Gastrocnemius medialis (tissue), 4 donors: ENCODE results near the gene FCN2.

ENCODE experiments used
- POLR2A ChIP-seq, 2 donors: fragments of 450-650 bp; IDR thresholded peaks; one replicate each; pipeline ENCODE4 v1.6.1; 2017; ENCODE audit warnings: antibody characterized with exemption in 2 of 2, mild to moderate bottlenecking in 2 of 2, moderate library complexity in 2 of 2
- TF ChIP-seq, protein P1 (sequence below), 5 experiments: fragments of 450-650 bp in 3 of 5; fragments of 200-600 bp in 2 of 5; sonication (generic) in 2 of 5; IDR thresholded peaks in 4 of 5; conservative IDR thresholded peaks in 1 of 5; 1 replicate in 4 of 5; 2 replicates in 1 of 5; pipeline ENCODE4 v1.5.1; 2016 to 2019; ENCODE audit warnings: antibody characterized with exemption in 5 of 5, mild to moderate bottlenecking in 3 of 5, moderate library complexity in 3 of 5

DNA sequence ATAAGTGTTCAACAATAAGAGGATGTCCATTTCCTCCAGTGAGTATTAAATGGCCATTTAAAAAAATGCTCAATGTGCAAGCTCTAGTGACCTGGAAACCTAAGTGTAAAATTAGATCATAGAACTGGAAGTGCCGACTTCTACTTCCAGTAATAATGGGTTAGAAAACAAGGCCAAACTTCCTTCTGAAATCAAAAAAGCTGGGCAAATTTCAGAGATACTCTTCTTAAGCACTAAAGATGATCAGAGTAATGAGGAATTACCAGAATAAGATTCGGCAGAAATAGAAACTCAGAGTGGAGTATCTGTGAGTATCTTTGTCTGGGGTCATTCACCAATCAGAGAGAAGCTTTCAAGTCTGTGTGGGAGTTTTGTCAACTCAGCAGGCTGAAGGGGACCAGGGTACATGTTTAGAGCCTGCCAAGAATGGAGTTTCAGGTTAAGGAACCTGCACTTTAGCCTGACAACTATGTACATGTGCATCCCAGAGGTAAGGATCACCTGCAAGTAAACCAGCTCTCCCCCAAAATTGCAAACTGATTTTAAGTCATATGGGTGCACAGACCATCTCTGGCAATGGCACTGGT lies 17.1 kb downstream of the FCN2 start:
- TF ChIP-seq, protein P1, sequence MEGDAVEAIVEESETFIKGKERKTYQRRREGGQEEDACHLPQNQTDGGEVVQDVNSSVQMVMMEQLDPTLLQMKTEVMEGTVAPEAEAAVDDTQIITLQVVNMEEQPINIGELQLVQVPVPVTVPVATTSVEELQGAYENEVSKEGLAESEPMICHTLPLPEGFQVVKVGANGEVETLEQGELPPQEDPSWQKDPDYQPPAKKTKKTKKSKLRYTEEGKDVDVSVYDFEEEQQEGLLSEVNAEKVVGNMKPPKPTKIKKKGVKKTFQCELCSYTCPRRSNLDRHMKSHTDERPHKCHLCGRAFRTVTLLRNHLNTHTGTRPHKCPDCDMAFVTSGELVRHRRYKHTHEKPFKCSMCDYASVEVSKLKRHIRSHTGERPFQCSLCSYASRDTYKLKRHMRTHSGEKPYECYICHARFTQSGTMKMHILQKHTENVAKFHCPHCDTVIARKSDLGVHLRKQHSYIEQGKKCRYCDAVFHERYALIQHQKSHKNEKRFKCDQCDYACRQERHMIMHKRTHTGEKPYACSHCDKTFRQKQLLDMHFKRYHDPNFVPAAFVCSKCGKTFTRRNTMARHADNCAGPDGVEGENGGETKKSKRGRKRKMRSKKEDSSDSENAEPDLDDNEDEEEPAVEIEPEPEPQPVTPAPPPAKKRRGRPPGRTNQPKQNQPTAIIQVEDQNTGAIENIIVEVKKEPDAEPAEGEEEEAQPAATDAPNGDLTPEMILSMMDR (IDR thresholded peaks at IDR 0.05 in 4 of 5, conservative IDR thresholded peaks at IDR 0.05 in 1 of 5), result no peak
- TF ChIP-seq POLR2A (IDR thresholded peaks at IDR 0.05), result no peak
